ENCODE results near the gene EMD. TPM values are rescaled to one million over a fixed set of nuclear protein-coding genes. Genes with fewer than 3 reads are reported as not detected.
A peak's percentile ranks its signal among the peaks of the same experiment; 100 is the strongest.

The EMD gene
- total and polyA plus RNA-seq, 2 experiments from 2014 or later, result 39.4 to 61.0 TPM

- Histone ChIP-seq H4K20me1 (ENCODE audit: insufficient read depth, poor library complexity, severe bottlenecking) (no peaks in the 10 kb centered on the region), H3K9me2 (replicated peaks; ENCODE audit: insufficient read depth) (no peaks in the 10 kb centered on the region), H3K4me1 (ENCODE audit: insufficient read depth) (no peaks in the 10 kb centered on the region), H3K79me2 (peaks cover 28% of the 10 kb centered on the region), H3K4me2 (peak overlapping the region; percentile 85), H3K27me3 (no peaks in the 10 kb centered on the region), H3K36me3 (replicated peaks; ENCODE audit: insufficient read depth, low read depth) (no peaks in the 10 kb centered on the region), H2AFZ (no peak overlapping the region), H3K27ac (no peak overlapping the region), H3K4me3 (no peak overlapping the region), H3K9me3 (ENCODE audit: low read depth) (no peaks in the 10 kb centered on the region)
- TF ChIP-seq, protein P1, sequence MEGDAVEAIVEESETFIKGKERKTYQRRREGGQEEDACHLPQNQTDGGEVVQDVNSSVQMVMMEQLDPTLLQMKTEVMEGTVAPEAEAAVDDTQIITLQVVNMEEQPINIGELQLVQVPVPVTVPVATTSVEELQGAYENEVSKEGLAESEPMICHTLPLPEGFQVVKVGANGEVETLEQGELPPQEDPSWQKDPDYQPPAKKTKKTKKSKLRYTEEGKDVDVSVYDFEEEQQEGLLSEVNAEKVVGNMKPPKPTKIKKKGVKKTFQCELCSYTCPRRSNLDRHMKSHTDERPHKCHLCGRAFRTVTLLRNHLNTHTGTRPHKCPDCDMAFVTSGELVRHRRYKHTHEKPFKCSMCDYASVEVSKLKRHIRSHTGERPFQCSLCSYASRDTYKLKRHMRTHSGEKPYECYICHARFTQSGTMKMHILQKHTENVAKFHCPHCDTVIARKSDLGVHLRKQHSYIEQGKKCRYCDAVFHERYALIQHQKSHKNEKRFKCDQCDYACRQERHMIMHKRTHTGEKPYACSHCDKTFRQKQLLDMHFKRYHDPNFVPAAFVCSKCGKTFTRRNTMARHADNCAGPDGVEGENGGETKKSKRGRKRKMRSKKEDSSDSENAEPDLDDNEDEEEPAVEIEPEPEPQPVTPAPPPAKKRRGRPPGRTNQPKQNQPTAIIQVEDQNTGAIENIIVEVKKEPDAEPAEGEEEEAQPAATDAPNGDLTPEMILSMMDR (IDR thresholded peaks at IDR 0.05; ENCODE audit: poor library complexity), result no peak
- TF ChIP-seq EZH2 (IDR thresholded peaks at IDR 0.05; ENCODE audit: borderline replicate concordance) (no peak), EZH2phosphoT487 (IDR thresholded peaks at IDR 0.05; ENCODE audit: low read depth, severe bottlenecking, unreplicated experiment) (no peak)
- DNase-seq (ENCODE audit: low spot score), result no peak
- 61% methylated on average over 7 of the region's 7 CpGs for WGBS (ENCODE audit: low lambda C conversion rate, missing lambda C conversion rate)
Measured at GRCh38 chrX:154430916-154431315, 51.8 kb downstream of the EMD start.

Small RNA genes lying within 50 kb of the gene (small RNA-seq; reads per million reads assigned to genes)
- gene SNORA70, result not detected

Other genes starting within 250 kb of the EMD start
- not detected in 2 replicates for gene OPN1LW, start 235.1 kb upstream of the EMD start, total RNA-seq
- gene OPN1LW, start 235.1 kb upstream of the EMD start, polyA plus RNA-seq, result not detected in 2 replicates
- not detected in 2 replicates for gene OPN1MW, start 196.7 kb upstream of the EMD start, total RNA-seq
- gene OPN1MW, start 196.7 kb upstream of the EMD start, polyA plus RNA-seq, result not detected in 2 replicates
- gene OPN1MW2, start 159.5 kb upstream of the EMD start, total RNA-seq, result not detected in 2 replicates
- gene OPN1MW2, start 159.5 kb upstream of the EMD start, polyA plus RNA-seq, result not detected in 2 replicates
- gene OPN1MW3, start 121.7 kb upstream of the EMD start, total RNA-seq, result not detected in 2 replicates
- gene OPN1MW3, start 121.7 kb upstream of the EMD start, polyA plus RNA-seq, result not detected in 2 replicates
- gene TEX28, start 84.2 kb upstream of the EMD start, total RNA-seq, result not detected in 2 replicates
- gene TEX28, start 84.2 kb upstream of the EMD start, polyA plus RNA-seq, result not detected in 2 replicates
- gene TKTL1, start 83.5 kb upstream of the EMD start, total RNA-seq, result not detected in 2 replicates
- gene TKTL1, start 83.5 kb upstream of the EMD start, polyA plus RNA-seq, result 0.52 and 1.1 TPM in 2 replicates
- gene FLNA, start 4.7 kb upstream of the EMD start, total RNA-seq, result 220 and 396 TPM in 2 replicates
- gene FLNA, start 4.7 kb upstream of the EMD start, polyA plus RNA-seq, result 468 and 471 TPM in 2 replicates
- gene RPL10, start 19.1 kb downstream of the EMD start, total RNA-seq, result 4,114 and 4,460 TPM in 2 replicates
- gene RPL10, start 19.1 kb downstream of the EMD start, polyA plus RNA-seq, result 1,206 and 1,210 TPM in 2 replicates
- gene DNASE1L1, start 30.0 kb downstream of the EMD start, total RNA-seq, result 36.1 and 39.7 TPM in 2 replicates
- gene DNASE1L1, start 30.0 kb downstream of the EMD start, polyA plus RNA-seq, result 22.3 and 22.6 TPM in 2 replicates
- 25.0 and 26.7 TPM in 2 replicates for gene TAFAZZIN, start 32.2 kb downstream of the EMD start, total RNA-seq
- 41.3 and 69.6 TPM in 2 replicates for gene TAFAZZIN, start 32.2 kb downstream of the EMD start, polyA plus RNA-seq
- gene ATP6AP1, start 49.4 kb downstream of the EMD start, total RNA-seq, result 116 and 131 TPM in 2 replicates
- gene ATP6AP1, start 49.4 kb downstream of the EMD start, polyA plus RNA-seq, result 265 and 268 TPM in 2 replicates
- gene GDI1, start 57.9 kb downstream of the EMD start, total RNA-seq, result 82.7 and 101 TPM in 2 replicates
- 102 and 132 TPM in 2 replicates for gene GDI1, start 57.9 kb downstream of the EMD start, polyA plus RNA-seq
- gene FAM50A, start 64.8 kb downstream of the EMD start, total RNA-seq, result 52.1 and 65.9 TPM in 2 replicates
- gene FAM50A, start 64.8 kb downstream of the EMD start, polyA plus RNA-seq, result 147 and 178 TPM in 2 replicates
- gene PLXNA3, start 79.0 kb downstream of the EMD start, total RNA-seq, result 10.6 and 14.1 TPM in 2 replicates
- gene PLXNA3, start 79.0 kb downstream of the EMD start, polyA plus RNA-seq, result 23.2 and 28.7 TPM in 2 replicates
- 32.2 and 40.0 TPM in 2 replicates for gene LAGE3, start 100.0 kb downstream of the EMD start, total RNA-seq
- 49.4 and 50.8 TPM in 2 replicates for gene LAGE3, start 100.0 kb downstream of the EMD start, polyA plus RNA-seq
- 25.0 and 26.7 TPM in 2 replicates for gene UBL4A, start 107.3 kb downstream of the EMD start, total RNA-seq
- 29.9 and 34.0 TPM in 2 replicates for gene UBL4A, start 107.3 kb downstream of the EMD start, polyA plus RNA-seq
- gene SLC10A3, start 111.3 kb downstream of the EMD start, total RNA-seq, result 28.8 and 29.3 TPM in 2 replicates
- gene SLC10A3, start 111.3 kb downstream of the EMD start, polyA plus RNA-seq, result 48.3 and 59.8 TPM in 2 replicates
- gene FAM3A, start 136.9 kb downstream of the EMD start, total RNA-seq, result 33.8 and 41.1 TPM in 2 replicates
- 68.0 and 70.9 TPM in 2 replicates for gene FAM3A, start 136.9 kb downstream of the EMD start, polyA plus RNA-seq
- 24.8 and 26.2 TPM in 2 replicates for gene G6PD, start 167.6 kb downstream of the EMD start, total RNA-seq
- gene G6PD, start 167.6 kb downstream of the EMD start, polyA plus RNA-seq, result 9.8 and 12.8 TPM in 2 replicates
- gene IKBKG, start 168.3 kb downstream of the EMD start, total RNA-seq, result 19.7 and 21.4 TPM in 2 replicates
- 30.7 and 32.9 TPM in 2 replicates for gene IKBKG, start 168.3 kb downstream of the EMD start, polyA plus RNA-seq
- gene CTAG1A, start 205.8 kb downstream of the EMD start, total RNA-seq, result not detected in 2 replicates
- not detected in 2 replicates for gene CTAG1A, start 205.8 kb downstream of the EMD start, polyA plus RNA-seq
- gene CTAG1B, start 240.0 kb downstream of the EMD start, total RNA-seq, result not detected in 2 replicates
- not detected in 2 replicates for gene CTAG1B, start 240.0 kb downstream of the EMD start, polyA plus RNA-seq